Measurements from ENCODE around the gene IL15RA.
A peak's percentile ranks its signal among the peaks of the same experiment; 100 is the strongest.
"Not testable (repeated sequence)": the region's sequence is repeated elsewhere in the genome, so short reads cannot be mapped to it uniquely, and the experiment has no call there.

Gene IL15RA

GRCh38 chr10:6005856-6006395 lies 28.6 kb upstream of the IL15RA start:
- DNase-seq: no peak

GRCh38 chr10:6005161-6005804 lies 27.9 kb upstream of the IL15RA start:
- DNase-seq: not testable (repeated sequence)

- no peak for DNase-seq
Measured at GRCh38 chr10:6002809-6003510, 25.6 kb upstream of the IL15RA start.

GRCh38 chr10:5999440-6000165 lies 22.3 kb upstream of the IL15RA start:
- no peak for DNase-seq

- DNase-seq: no peak
Measured at GRCh38 chr10:5996696-5997095, 19.4 kb upstream of the IL15RA start.

- DNase-seq: no peak
Measured at GRCh38 chr10:5992398-5992797, 15.1 kb upstream of the IL15RA start.

GRCh38 chr10:5991708-5992107 lies 14.4 kb upstream of the IL15RA start:
- no peak for DNase-seq

GRCh38 chr10:5989756-5990155 lies 12.4 kb upstream of the IL15RA start:
- no peak for DNase-seq

GRCh38 chr10:5988336-5988920 lies 11.1 kb upstream of the IL15RA start:
- DNase-seq: no peak

- DNase-seq: no peak
Measured at GRCh38 chr10:5987747-5988146, 10.4 kb upstream of the IL15RA start.

- DNase-seq: no peak
Measured at GRCh38 chr10:5985029-5985428, 7.7 kb upstream of the IL15RA start.

- DNase-seq: no peak
Measured at GRCh38 chr10:5983774-5984173, 6.4 kb upstream of the IL15RA start.

- DNase-seq: no peak
Measured at GRCh38 chr10:5981529-5981928, 4.2 kb upstream of the IL15RA start.

- peak in 1 of 2 experiments; percentile 35 for DNase-seq
Measured at GRCh38 chr10:5978230-5978489, 817 bp upstream of the IL15RA start.

GRCh38 chr10:5976512-5977470 lies 552 bp downstream of the IL15RA start:
- DNase-seq: peak in 1 of 2 experiments; percentile 11

GRCh38 chr10:5975641-5976473 lies 1.5 kb downstream of the IL15RA start:
- no peak for DNase-seq

GRCh38 chr10:5973069-5973468 lies 4.3 kb downstream of the IL15RA start:
- DNase-seq: no peak

- no peak for DNase-seq
Measured at GRCh38 chr10:5971886-5972285, 5.5 kb downstream of the IL15RA start.

- DNase-seq: no peak
Measured at GRCh38 chr10:5971315-5971832, 6.0 kb downstream of the IL15RA start.

GRCh38 chr10:5970527-5970926 lies 6.8 kb downstream of the IL15RA start:
- no peak for DNase-seq

GRCh38 chr10:5970066-5970465 lies 7.3 kb downstream of the IL15RA start:
- DNase-seq: no peak
